NB4 (cell line): ENCODE results near the gene LRRIQ3.

Source experiments
- MYC ChIP-seq: IDR thresholded peaks from 2 replicates; pipeline ENCODE4 v1.6.1; 2011; ENCODE audit warnings: low read depth, low read length
- POLR2A ChIP-seq: IDR thresholded peaks from 2 replicates; pipeline ENCODE4 v1.6.1; 2011; ENCODE audit warnings: mild to moderate bottlenecking; ENCODE audit not compliant: insufficient read length; ENCODE audit errors: extremely low read depth
- TF ChIP-seq, protein P1 (sequence below): IDR thresholded peaks from one replicate; pipeline ENCODE4 v1.5.1; 2012; ENCODE audit warnings: low read depth, low read length
- TF ChIP-seq, protein P2 (sequence below): IDR thresholded peaks from 2 replicates; pipeline ENCODE4 v1.6.1; 2011; ENCODE audit warnings: low read depth, low read length

DNA sequence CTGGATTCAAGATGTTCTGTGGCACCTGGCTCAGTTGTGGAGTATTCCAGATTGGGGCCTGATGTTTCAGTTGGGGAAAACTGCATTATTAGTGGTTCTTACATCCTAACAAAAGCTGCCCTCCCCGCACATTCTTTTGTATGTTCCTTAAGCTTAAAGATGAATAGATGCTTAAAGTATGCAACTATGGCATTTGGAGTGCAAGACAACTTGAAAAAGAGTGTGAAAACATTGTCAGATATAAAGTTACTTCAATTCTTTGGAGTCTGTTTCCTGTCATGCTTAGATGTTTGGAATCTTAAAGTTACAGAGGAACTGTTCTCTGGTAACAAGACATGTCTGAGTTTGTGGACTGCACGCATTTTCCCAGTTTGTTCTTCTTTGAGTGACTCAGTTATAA, 7.3 kb upstream of the LRRIQ3 start:
- TF ChIP-seq, protein P1, sequence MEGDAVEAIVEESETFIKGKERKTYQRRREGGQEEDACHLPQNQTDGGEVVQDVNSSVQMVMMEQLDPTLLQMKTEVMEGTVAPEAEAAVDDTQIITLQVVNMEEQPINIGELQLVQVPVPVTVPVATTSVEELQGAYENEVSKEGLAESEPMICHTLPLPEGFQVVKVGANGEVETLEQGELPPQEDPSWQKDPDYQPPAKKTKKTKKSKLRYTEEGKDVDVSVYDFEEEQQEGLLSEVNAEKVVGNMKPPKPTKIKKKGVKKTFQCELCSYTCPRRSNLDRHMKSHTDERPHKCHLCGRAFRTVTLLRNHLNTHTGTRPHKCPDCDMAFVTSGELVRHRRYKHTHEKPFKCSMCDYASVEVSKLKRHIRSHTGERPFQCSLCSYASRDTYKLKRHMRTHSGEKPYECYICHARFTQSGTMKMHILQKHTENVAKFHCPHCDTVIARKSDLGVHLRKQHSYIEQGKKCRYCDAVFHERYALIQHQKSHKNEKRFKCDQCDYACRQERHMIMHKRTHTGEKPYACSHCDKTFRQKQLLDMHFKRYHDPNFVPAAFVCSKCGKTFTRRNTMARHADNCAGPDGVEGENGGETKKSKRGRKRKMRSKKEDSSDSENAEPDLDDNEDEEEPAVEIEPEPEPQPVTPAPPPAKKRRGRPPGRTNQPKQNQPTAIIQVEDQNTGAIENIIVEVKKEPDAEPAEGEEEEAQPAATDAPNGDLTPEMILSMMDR: no peak
- TF ChIP-seq POLR2A: no peak
- TF ChIP-seq, protein P2, sequence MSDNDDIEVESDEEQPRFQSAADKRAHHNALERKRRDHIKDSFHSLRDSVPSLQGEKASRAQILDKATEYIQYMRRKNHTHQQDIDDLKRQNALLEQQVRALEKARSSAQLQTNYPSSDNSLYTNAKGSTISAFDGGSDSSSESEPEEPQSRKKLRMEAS: no peak
- no peak for TF ChIP-seq MYC
